ENCODE results near the gene CACNA1C. TPM values are rescaled to one million over a fixed set of nuclear protein-coding genes. Genes with fewer than 3 reads are reported as not detected.

Gene CACNA1C
- total RNA-seq, 1 experiment from 2014 or later = 3.7 TPM

- Histone ChIP-seq H3K27me3 (replicated peaks; ENCODE audit: insufficient read depth, low read depth, low read length, poor library complexity) (no peaks in the 10 kb centered on the region), H3K9me3 (ENCODE audit: low read depth, low read length, poor library complexity, severe bottlenecking) (no peaks in the 10 kb centered on the region), H3K4me1 (ENCODE audit: insufficient read depth, low read length, poor library complexity, severe bottlenecking) (no peaks in the 10 kb centered on the region), H3K27ac (ENCODE audit: low read depth, low read length, poor library complexity, severe bottlenecking) (no peak overlapping the region), H3K36me3 (ENCODE audit: insufficient read depth, low read length, poor library complexity, severe bottlenecking) (no peaks in the 10 kb centered on the region), H3K4me3 (ENCODE audit: low read depth, low read length, poor library complexity, severe bottlenecking) (no peak overlapping the region)
- ChIA-PET CTCF (no interaction called here), POLR2A (ENCODE audit: low non-redundant PET) (no interaction called here)
- no peak for DNase-seq (ENCODE audit: low spot score)
- no peak for TF ChIP-seq EZH2 (IDR thresholded peaks at IDR 0.05; ENCODE audit: borderline replicate concordance, low read depth, low read length, poor library complexity, severe bottlenecking)
- TF ChIP-seq CTCF (conservative IDR thresholded peaks at IDR 0.05; ENCODE audit: low read depth, low read length) = no peak
- intact Hi-C loops (cut with micrococcal nuclease; ENCODE audit: unreplicated experiment) = no loop called here
- no TSS peak for BruUV-seq (replicated peaks)
These were observed 477.0 kb downstream of the CACNA1C start for GRCh38 chr12:2529807-2530206.

GRCh38 chr12:2531371-2531770, 478.6 kb downstream of the CACNA1C start:
- Histone ChIP-seq H3K27me3 (replicated peaks; ENCODE audit: insufficient read depth, low read depth, low read length, poor library complexity) (no peaks in the 10 kb centered on the region), H3K4me3 (ENCODE audit: low read depth, low read length, poor library complexity, severe bottlenecking) (no peak overlapping the region), H3K27ac (ENCODE audit: low read depth, low read length, poor library complexity, severe bottlenecking) (no peak overlapping the region), H3K36me3 (ENCODE audit: insufficient read depth, low read length, poor library complexity, severe bottlenecking) (no peaks in the 10 kb centered on the region), H3K9me3 (ENCODE audit: low read depth, low read length, poor library complexity, severe bottlenecking) (no peaks in the 10 kb centered on the region), H3K4me1 (ENCODE audit: insufficient read depth, low read length, poor library complexity, severe bottlenecking) (no peaks in the 10 kb centered on the region)
- TF ChIP-seq EZH2 (IDR thresholded peaks at IDR 0.05; ENCODE audit: borderline replicate concordance, low read depth, low read length, poor library complexity, severe bottlenecking) (no peak), CTCF (conservative IDR thresholded peaks at IDR 0.05; ENCODE audit: low read depth, low read length) (no peak)
- POLR2A ChIA-PET (ENCODE audit: low non-redundant PET) = no interaction called here
- no peak for DNase-seq (ENCODE audit: low spot score)
- BruUV-seq (replicated peaks) = no TSS peak
- intact Hi-C loops (cut with micrococcal nuclease; ENCODE audit: unreplicated experiment) = no loop called here
- CTCF ChIA-PET = no interaction called here

- Histone ChIP-seq H3K4me1 (ENCODE audit: insufficient read depth, low read length, poor library complexity, severe bottlenecking) (no peaks in the 10 kb centered on the region), H3K27ac (ENCODE audit: low read depth, low read length, poor library complexity, severe bottlenecking) (no peak overlapping the region), H3K36me3 (ENCODE audit: insufficient read depth, low read length, poor library complexity, severe bottlenecking) (no peaks in the 10 kb centered on the region), H3K9me3 (ENCODE audit: low read depth, low read length, poor library complexity, severe bottlenecking) (no peaks in the 10 kb centered on the region), H3K4me3 (ENCODE audit: low read depth, low read length, poor library complexity, severe bottlenecking) (no peak overlapping the region), H3K27me3 (replicated peaks; ENCODE audit: insufficient read depth, low read depth, low read length, poor library complexity) (no peaks in the 10 kb centered on the region)
- no TSS peak for BruUV-seq (replicated peaks)
- CTCF ChIA-PET = no interaction called here
- TF ChIP-seq CTCF (conservative IDR thresholded peaks at IDR 0.05; ENCODE audit: low read depth, low read length) (no peak), EZH2 (IDR thresholded peaks at IDR 0.05; ENCODE audit: borderline replicate concordance, low read depth, low read length, poor library complexity, severe bottlenecking) (no peak)
- intact Hi-C loops (cut with micrococcal nuclease; ENCODE audit: unreplicated experiment) = no loop called here
- DNase-seq (ENCODE audit: low spot score) = no peak
- POLR2A ChIA-PET (ENCODE audit: low non-redundant PET) = no interaction called here
These were observed 480.2 kb downstream of the CACNA1C start for GRCh38 chr12:2533036-2533435.

Measured in A673 (cell line).